ENCODE data around the gene CYSLTR2.

- no peak for TF ChIP-seq RAD21 (IDR thresholded peaks at IDR 0.05; ENCODE audit: low read depth)
- TF ChIP-seq USF1 (IDR thresholded peaks at IDR 0.05) = no peak
- no peak for TF ChIP-seq EP300 (IDR thresholded peaks at IDR 0.05; ENCODE audit: borderline replicate concordance)
- no peak for TF ChIP-seq REST (IDR thresholded peaks at IDR 0.05; ENCODE audit: low read depth)
- TF ChIP-seq NFIC (IDR thresholded peaks at IDR 0.05) = no peak
- TF ChIP-seq FOXM1 (IDR thresholded peaks at IDR 0.05; ENCODE audit: borderline replicate concordance, low read depth) = no peak
- no peak for TF ChIP-seq MAX (IDR thresholded peaks at IDR 0.05)
- no peak for TF ChIP-seq TCF12 (IDR thresholded peaks at IDR 0.05; ENCODE audit: low read depth)
- TF ChIP-seq TAF1 (IDR thresholded peaks at IDR 0.05; ENCODE audit: low read depth) = no peak
- TF ChIP-seq TEAD4 (IDR thresholded peaks at IDR 0.05) = no peak
- no peak for TF ChIP-seq YY1 (IDR thresholded peaks at IDR 0.05; ENCODE audit: low read depth)
Observed at GRCh38 chr13:48621056-48621455, 32.7 kb upstream of the CYSLTR2 start.
